ENCODE measurements around the gene ANAPC7. TPM values are rescaled to one million over a fixed set of nuclear protein-coding genes. Genes with fewer than 3 reads are reported as not detected.

The ANAPC7 gene
- total RNA-seq, 1 experiment from 2014 or later = 91.1 TPM

GRCh38 chr12:110367181-110367864 lies 36.2 kb downstream of the ANAPC7 start:
- WGBS (ENCODE audit: extremely low coverage, insufficient read length, low lambda C conversion rate) = no CpG with 5 or more reads among the region's 15 CpGs
- H2BK120ac ChIP-seq (ENCODE audit: low read depth, low read length, poor library complexity, severe bottlenecking) = no peak overlapping the region
- H3K56ac ChIP-seq (ENCODE audit: insufficient read length, low read depth, low read length) = no peak overlapping the region
- H3K4me1 Mint-ChIP-seq = no peaks in the 10 kb centered on the region
- H3K9me3 Mint-ChIP-seq = no peaks in the 10 kb centered on the region; a peak in 1 of 5 replicates
- H3K27me3 ChIP-seq (ENCODE audit: insufficient read depth, low read length) = no peaks in the 10 kb centered on the region
- no peak overlapping the region for H3K4me3 Mint-ChIP-seq
- no peak overlapping the region for H4K8ac ChIP-seq (replicated peaks; ENCODE audit: insufficient read length, low read depth, low read length)
- H3K4ac ChIP-seq (ENCODE audit: low read depth, low read length) = no peak overlapping the region
- no peak for TF ChIP-seq CTCF (conservative IDR thresholded peaks at IDR 0.05)
- no peak overlapping the region for H2BK12ac ChIP-seq (ENCODE audit: insufficient read length, low read depth, low read length)
- no peaks in the 10 kb centered on the region for H3K79me1 ChIP-seq (ENCODE audit: insufficient read depth, low read depth, low read length, poor library complexity, severe bottlenecking)
- no peak overlapping the region for H2BK20ac ChIP-seq (ENCODE audit: low read depth, low read length, poor library complexity, severe bottlenecking)
- H3K9me3 ChIP-seq (ENCODE audit: control insufficient read depth, low read depth, low read length) = no peaks in the 10 kb centered on the region
- no peak overlapping the region for H3K14ac ChIP-seq (ENCODE audit: insufficient read depth, low read length)
- no peak overlapping the region for H2BK5ac ChIP-seq (ENCODE audit: insufficient read length, low read length)
- no peak overlapping the region for H3K27ac ChIP-seq (ENCODE audit: insufficient read length, low read depth, low read length)
- no peak overlapping the region for H2AK5ac ChIP-seq (ENCODE audit: insufficient read length, low read length)
- H3K27ac Mint-ChIP-seq = peak overlapping the region in 2 of 3 experiments; percentile 22 to 34; a peak in 2 of 7 replicates
- H4K20me1 ChIP-seq (ENCODE audit: control insufficient read depth, insufficient read depth, insufficient read length) = no peaks in the 10 kb centered on the region
- H3K18ac ChIP-seq (ENCODE audit: insufficient read length, low read depth, low read length) = no peak overlapping the region
- H3K36me3 Mint-ChIP-seq (ENCODE audit: insufficient read depth in 1 of 3, low read depth in 3 of 3) = peaks cover 0 to 22% (median 5%) of the 10 kb centered on the region in 3 experiments; a peak in 5 of 7 replicates
- no peaks in the 10 kb centered on the region for H3K23me2 ChIP-seq (ENCODE audit: insufficient read length, low read depth, low read length, poor library complexity, severe bottlenecking)
- H3K9ac ChIP-seq (ENCODE audit: extremely low read depth, insufficient read length, low read length) = no peak overlapping the region
- no peaks in the 10 kb centered on the region for H3K4me1 ChIP-seq (ENCODE audit: insufficient read depth, low read length)
- H4K91ac ChIP-seq (ENCODE audit: insufficient read length, low read depth, low read length) = no peak overlapping the region
- H2BK15ac ChIP-seq (ENCODE audit: low read depth, low read length) = no peak overlapping the region
- H3K23ac ChIP-seq (ENCODE audit: insufficient read length, low read depth, low read length) = no peak overlapping the region
- H3K27me3 Mint-ChIP-seq (ENCODE audit: low read depth) = no peaks in the 10 kb centered on the region
- no peak overlapping the region for H2AFZ ChIP-seq (ENCODE audit: low read length)
- H3T11ph ChIP-seq (ENCODE audit: low read length) = no peak overlapping the region
- DNase-seq = no peak
- H4K5ac ChIP-seq (ENCODE audit: insufficient read length, low read depth, low read length) = no peak overlapping the region
- no peak overlapping the region for H3K4me2 ChIP-seq (ENCODE audit: insufficient read depth, insufficient read length, low read length)
- H3K79me2 ChIP-seq (ENCODE audit: insufficient read depth, low read length) = no peaks in the 10 kb centered on the region
